PC-3 (cell line): ENCODE measurements around the gene FOXP4.

ENCODE experiments used
- EZH2 ChIP-seq: fragments of 300-600 bp; sonication (generic); IDR thresholded peaks from one replicate; pipeline ENCODE4 v1.6.1; 2017; ENCODE audit warnings: antibody characterized with exemption, mild to moderate bottlenecking, low read length; ENCODE audit not compliant: unreplicated experiment
- EZH2phosphoT487 ChIP-seq: fragments of 300-600 bp; sonication (generic); IDR thresholded peaks from 2 replicates; pipeline ENCODE4 v1.6.1; 2018; ENCODE audit warnings: mild to moderate bottlenecking, antibody characterized with exemption, low read length, borderline replicate concordance
- TF ChIP-seq, protein P1 (sequence below): fragments of 300-600 bp; sonication (generic); conservative IDR thresholded peaks from 2 replicates; pipeline ENCODE4 v1.5.1; 2017; ENCODE audit warnings: antibody characterized with exemption, low read depth, mild to moderate bottlenecking, low read length

DNA sequence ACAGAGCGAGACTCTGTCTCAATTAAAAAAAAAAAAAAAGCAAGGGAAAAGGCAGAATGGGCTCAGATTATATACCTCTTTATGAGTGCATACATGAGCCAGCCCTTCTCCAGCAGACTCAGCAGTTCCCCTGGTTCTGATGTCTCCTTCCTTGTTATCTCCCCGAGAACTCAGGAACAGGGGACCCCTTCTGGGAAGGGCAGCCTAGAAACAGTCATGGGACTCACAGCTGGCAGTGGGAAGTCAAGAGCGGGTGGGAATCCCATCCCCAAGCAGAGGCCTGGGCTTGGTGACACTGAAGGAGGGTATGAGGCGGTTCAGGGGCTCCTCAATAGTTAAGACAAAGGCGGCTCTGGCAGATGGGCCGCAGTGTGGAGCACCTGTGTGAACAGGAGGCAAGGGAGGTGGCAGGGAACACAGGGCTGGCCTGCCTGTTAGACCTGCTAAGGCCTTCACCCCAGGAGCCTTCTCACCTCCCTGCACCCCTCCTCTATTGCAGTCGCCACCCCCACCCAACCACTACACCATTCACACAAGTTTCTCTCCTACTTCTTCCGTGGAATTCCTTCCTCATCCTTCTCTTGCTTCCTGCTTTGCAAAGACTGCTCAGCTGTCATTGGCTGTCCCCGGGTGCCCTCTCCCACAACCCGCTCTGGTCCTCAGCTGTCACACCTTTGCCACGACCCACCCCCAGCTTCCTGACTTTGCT, 62.4 kb downstream of the FOXP4 start:
- TF ChIP-seq EZH2 (no peak), EZH2phosphoT487 (no peak)
- TF ChIP-seq, protein P1, sequence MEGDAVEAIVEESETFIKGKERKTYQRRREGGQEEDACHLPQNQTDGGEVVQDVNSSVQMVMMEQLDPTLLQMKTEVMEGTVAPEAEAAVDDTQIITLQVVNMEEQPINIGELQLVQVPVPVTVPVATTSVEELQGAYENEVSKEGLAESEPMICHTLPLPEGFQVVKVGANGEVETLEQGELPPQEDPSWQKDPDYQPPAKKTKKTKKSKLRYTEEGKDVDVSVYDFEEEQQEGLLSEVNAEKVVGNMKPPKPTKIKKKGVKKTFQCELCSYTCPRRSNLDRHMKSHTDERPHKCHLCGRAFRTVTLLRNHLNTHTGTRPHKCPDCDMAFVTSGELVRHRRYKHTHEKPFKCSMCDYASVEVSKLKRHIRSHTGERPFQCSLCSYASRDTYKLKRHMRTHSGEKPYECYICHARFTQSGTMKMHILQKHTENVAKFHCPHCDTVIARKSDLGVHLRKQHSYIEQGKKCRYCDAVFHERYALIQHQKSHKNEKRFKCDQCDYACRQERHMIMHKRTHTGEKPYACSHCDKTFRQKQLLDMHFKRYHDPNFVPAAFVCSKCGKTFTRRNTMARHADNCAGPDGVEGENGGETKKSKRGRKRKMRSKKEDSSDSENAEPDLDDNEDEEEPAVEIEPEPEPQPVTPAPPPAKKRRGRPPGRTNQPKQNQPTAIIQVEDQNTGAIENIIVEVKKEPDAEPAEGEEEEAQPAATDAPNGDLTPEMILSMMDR = no peak
